Naive B cell (primary cell): Measurements from ENCODE around the gene FAM171A2. TPM values are rescaled to one million over a fixed set of nuclear protein-coding genes. Genes with fewer than 3 reads are reported as not detected.
"Not testable (repeated sequence)": the region's sequence is repeated elsewhere in the genome, so short reads cannot be mapped to it uniquely, and the experiment has no call there.

Experiments used
- ATAC-seq, 2 donors: fragments of 150-1000 bp; cut with Tn5 transposase; 2 replicates each; pipeline ENCODE4 v1.10.0; 2021; ENCODE audit warnings: low read depth in 2 of 2, mild to moderate bottlenecking in 2 of 2, moderate library complexity in 2 of 2
- DNase-seq: peaks from one replicate; pipeline ENCODE4 v3.0.0; 2022
- H3K27ac Mint-ChIP-seq, 6 donors: one replicate each; pipeline ENCODE4 v1.8.0; 2020 to 2022; ENCODE audit warnings: mild to moderate bottlenecking in 6 of 6, mixed read lengths in 6 of 6, moderate library complexity in 5 of 6, inconsistent platforms in 2 of 6
- H3K27me3 Mint-ChIP-seq, 3 donors: one replicate each; pipeline ENCODE4 v1.8.0; 2021 to 2022; ENCODE audit warnings: mixed read lengths in 3 of 3, mild to moderate bottlenecking in 1 of 3
- H3K36me3 Mint-ChIP-seq, 2 donors: one replicate each; pipeline ENCODE4 v1.8.0; 2020 to 2022; ENCODE audit warnings: mixed read lengths in 2 of 2, inconsistent platforms in 1 of 2, mild to moderate bottlenecking in 1 of 2
- H3K4me1 Mint-ChIP-seq, 3 donors: one replicate each; pipeline ENCODE4 v1.8.0; 2020 to 2022; ENCODE audit warnings: mixed read lengths in 3 of 3, inconsistent platforms in 1 of 3, mild to moderate bottlenecking in 1 of 3, moderate library complexity in 1 of 3
- H3K4me3 Mint-ChIP-seq, 8 donors: one replicate each; pipeline ENCODE4 v1.8.0; 2020 to 2022; ENCODE audit warnings: mild to moderate bottlenecking in 8 of 8, mixed read lengths in 8 of 8, moderate library complexity in 8 of 8, inconsistent platforms in 2 of 8
- H3K9me3 Mint-ChIP-seq, 7 donors: one replicate each; pipeline ENCODE4 v1.8.0; 2020 to 2022; ENCODE audit warnings: mixed read lengths in 7 of 7, mild to moderate bottlenecking in 5 of 7, inconsistent platforms in 2 of 7, moderate library complexity in 1 of 7
- polyA plus RNA-seq, 6 donors: library from polyadenylated mRNA; unstranded; fragments of 300-500 nt; fragmentation: Illumina TruSeq; gene quantifications; one replicate each; pipeline ENCODE4 v1.2.3, GENCODE V29; 2021; ENCODE audit warnings: low read depth in 6 of 6

FAM171A2 gene
- polyA plus RNA-seq, 6 donors from 2014 or later, result 0.21 to 0.29 TPM; not detected in 4

DNA sequence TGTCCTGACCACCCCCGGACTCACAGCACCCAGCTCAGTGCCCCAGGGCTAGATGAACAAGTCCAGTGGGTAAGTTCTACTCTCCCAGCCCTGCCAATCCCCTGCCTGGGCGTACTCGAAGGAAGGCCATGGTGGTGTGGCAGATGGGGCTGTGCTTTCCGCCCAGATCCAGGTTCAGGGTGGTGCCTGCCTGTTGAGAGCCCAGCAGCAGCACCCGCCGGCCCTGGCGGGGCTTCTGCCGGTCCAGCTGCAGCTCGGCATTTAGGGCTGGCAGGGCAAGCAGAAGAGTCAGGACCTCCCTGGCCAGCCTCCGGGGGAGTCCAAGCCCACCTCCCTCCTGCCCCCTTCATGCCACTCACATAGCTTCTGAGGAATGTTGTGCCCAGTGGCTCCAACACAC, 16.2 kb upstream of the FAM171A2 start:
- H3K4me1 Mint-ChIP-seq, result peaks cover 0 to 11% (median 4%) of the 10 kb centered on the region in 3 donors
- no peaks in the 10 kb centered on the region for H3K36me3 Mint-ChIP-seq
- no peaks in the 10 kb centered on the region for H3K9me3 Mint-ChIP-seq
- no peak for DNase-seq
- no peak overlapping the region for H3K4me3 Mint-ChIP-seq
- ATAC-seq, result no peak
- H3K27ac Mint-ChIP-seq, result no peak overlapping the region
- peaks cover 9 to 54% (median 41%) of the 10 kb centered on the region in 3 donors for H3K27me3 Mint-ChIP-seq

DNA sequence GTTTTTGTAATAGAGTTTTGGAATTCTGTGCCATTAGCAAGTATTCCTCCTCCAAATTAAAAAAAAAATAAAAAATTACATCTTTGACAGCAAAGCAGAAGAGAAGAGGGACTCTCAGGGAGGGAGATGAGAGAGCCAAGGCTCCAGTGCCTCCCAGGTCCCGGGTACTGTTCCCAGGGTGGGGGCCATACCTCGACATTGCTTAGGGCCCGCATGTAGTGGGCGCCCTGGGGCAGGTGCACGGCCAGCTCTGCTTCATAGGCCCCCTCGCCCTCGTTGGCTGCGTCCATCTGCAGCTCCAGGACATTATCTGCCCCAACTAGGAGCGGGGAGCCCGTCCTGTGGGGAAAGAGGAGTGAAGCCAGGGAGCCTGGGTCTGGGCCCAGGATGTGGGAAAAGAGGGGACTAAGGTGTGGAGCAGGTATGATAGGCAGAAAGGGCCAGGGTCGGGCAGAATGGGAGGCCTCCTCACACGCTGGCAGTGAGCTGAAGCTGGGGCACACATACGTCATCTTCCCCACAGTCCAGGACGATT, 14.6 kb upstream of the FAM171A2 start:
- ATAC-seq (no peak), DNase-seq (no peak)
- Mint-ChIP-seq H3K27me3 (peaks cover 13 to 53% (median 36%) of the 10 kb centered on the region in 3 donors), H3K4me3 (no peak overlapping the region), H3K36me3 (no peaks in the 10 kb centered on the region), H3K27ac (no peak overlapping the region), H3K9me3 (no peaks in the 10 kb centered on the region), H3K4me1 (peaks cover 0 to 4% (median 2%) of the 10 kb centered on the region in 3 donors)

DNA sequence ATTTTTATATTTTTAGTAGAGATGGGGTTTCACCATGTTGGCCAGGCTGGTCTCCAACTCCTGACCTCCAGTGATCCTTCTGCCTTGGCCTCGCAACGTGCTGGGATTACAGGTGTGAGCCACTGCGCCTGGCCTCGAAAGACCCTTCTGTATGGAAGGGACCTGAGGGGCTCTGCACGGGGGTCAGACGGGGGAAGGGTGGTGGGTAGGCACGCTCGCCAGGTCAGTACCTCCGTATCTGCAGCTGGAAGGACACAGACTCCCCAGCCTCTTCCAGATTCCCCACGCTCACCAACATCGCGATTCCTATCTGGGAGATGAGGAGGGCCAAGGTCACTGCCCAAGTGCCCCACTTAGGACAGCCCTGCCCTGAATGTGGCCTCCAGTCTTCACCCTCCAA, 13.1 kb upstream of the FAM171A2 start:
- H3K27ac Mint-ChIP-seq, result no peak overlapping the region
- peaks cover 13 to 50% (median 28%) of the 10 kb centered on the region in 3 donors for H3K27me3 Mint-ChIP-seq
- peaks cover 0 to 4% (median 0%) of the 10 kb centered on the region in 3 donors for H3K4me1 Mint-ChIP-seq
- H3K36me3 Mint-ChIP-seq, result no peaks in the 10 kb centered on the region
- DNase-seq, result no peak
- no peak overlapping the region for H3K4me3 Mint-ChIP-seq
- no peaks in the 10 kb centered on the region for H3K9me3 Mint-ChIP-seq
- no peak for ATAC-seq

DNA sequence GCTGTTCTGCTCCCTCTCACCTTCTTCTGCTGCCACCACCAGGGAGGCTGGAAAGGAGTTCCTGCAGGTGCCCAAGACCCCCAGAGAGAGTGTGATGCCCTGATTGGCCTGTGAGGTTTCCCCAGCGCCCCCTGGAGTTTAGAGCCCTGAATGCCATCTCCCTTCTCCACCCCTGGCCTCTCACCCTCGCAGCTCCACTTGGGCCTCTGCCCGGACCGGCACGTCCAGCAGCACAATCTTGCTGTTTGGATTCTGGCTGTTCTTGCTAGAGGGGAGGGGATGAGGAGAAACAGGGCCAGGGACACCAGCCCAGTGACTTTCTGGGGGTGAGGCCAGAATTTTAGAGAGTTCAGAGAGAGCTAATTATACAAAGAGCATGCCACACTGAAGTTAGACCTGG, 12.5 kb upstream of the FAM171A2 start:
- ATAC-seq (peak; percentile 37 to 39), DNase-seq (no peak)
- Mint-ChIP-seq H3K4me3 (no peak overlapping the region), H3K36me3 (no peaks in the 10 kb centered on the region), H3K9me3 (no peaks in the 10 kb centered on the region), H3K27ac (no peak overlapping the region), H3K4me1 (peaks cover 0 to 4% (median 0%) of the 10 kb centered on the region in 3 donors), H3K27me3 (peaks cover 17 to 53% (median 31%) of the 10 kb centered on the region in 3 donors)

DNA sequence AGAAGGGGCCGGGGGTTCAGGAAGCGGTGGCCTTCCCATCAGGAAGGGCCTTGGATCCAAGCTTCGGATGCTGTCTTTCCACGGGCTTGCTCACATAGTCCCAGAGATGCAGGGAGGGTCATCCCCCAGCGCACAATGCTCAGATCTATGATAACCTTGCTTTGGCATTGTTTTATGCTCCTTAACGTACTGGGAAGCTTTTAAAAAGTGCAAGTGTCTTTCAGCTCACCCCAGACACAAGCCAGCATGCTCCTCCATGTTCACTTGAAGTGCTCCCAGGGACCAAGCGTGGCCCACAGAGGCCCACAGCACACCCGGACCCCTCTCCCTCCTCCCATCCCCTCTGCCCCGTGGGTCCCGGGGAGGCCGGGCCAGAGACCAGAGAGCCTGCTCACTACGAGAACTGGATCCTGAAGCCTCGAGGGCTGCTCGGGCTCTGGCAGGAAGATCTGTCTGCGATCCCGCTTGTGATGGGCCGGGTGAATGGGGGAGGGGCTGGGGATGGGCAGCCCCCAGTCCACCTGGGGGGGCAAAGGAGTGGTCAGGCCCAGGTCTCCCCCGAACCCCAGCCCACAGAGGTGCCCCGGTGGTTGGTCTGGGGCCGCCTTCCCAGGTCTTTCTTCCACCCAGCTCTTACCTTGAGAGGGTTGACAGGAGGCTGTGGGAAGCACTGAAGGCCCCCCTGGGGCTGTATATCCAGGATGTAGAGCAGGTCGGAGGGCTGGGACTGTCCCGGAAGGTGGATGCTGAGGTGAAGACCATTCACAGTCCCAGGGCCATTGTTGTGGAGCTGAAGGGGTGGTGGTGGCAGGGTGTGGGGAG, 11.8 kb upstream of the FAM171A2 start:
- Mint-ChIP-seq H3K36me3 (no peaks in the 10 kb centered on the region), H3K4me1 (peaks cover 0 to 4% (median 0%) of the 10 kb centered on the region in 3 donors), H3K27me3 (peaks cover 17 to 60% (median 36%) of the 10 kb centered on the region in 3 donors), H3K27ac (no peak overlapping the region), H3K9me3 (no peaks in the 10 kb centered on the region), H3K4me3 (no peak overlapping the region)
- no peak for DNase-seq
- ATAC-seq, result no peak

DNA sequence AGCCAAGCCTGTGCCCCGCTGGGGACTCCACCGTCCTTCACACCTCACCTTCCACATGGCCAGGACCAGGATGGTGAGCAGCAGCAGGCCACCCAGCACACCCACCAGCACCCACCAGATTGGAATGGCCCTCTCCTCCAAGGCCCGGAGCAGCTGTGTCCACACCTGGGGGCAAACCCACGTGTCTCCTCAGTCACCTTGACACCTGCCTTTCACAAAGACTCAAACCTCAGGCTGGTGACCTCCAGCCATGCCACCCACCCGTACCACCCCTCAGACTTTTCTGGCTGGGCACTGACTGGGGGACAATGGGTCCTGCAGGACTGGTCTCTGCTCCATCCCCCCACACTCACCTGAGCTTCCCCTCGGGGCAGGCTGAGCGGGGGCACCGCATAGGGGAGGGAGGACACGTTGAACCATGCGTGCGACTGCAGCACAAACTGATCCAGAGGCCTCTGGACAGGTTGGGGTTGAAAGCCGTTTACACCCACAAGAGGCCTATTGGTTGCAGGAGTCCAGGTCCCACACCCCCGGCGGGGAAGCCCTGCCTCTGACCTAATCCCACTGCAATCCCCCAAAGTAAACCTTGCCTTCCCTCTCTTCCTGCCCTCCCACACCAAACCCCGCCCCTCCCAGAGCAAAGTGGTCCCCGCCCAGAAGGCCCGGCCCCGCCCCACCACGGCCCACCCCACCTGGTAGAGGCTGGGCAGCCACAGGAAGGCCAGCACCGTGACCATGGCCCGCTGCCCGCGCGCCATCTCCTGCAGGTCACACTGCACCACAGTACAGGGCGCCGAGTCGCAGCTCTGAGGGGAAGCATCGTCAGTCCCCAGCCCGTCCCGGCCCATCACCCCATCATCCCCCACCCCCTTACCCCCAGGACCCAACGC, 10.9 kb upstream of the FAM171A2 start:
- no peaks in the 10 kb centered on the region for H3K9me3 Mint-ChIP-seq
- H3K27me3 Mint-ChIP-seq, result peaks cover 21 to 65% (median 36%) of the 10 kb centered on the region in 3 donors
- ATAC-seq (no peak), DNase-seq (no peak)
- no peak overlapping the region for H3K4me3 Mint-ChIP-seq
- H3K36me3 Mint-ChIP-seq, result no peaks in the 10 kb centered on the region
- peaks cover 0 to 4% (median 3%) of the 10 kb centered on the region in 3 donors for H3K4me1 Mint-ChIP-seq
- H3K27ac Mint-ChIP-seq, result no peak overlapping the region

DNA sequence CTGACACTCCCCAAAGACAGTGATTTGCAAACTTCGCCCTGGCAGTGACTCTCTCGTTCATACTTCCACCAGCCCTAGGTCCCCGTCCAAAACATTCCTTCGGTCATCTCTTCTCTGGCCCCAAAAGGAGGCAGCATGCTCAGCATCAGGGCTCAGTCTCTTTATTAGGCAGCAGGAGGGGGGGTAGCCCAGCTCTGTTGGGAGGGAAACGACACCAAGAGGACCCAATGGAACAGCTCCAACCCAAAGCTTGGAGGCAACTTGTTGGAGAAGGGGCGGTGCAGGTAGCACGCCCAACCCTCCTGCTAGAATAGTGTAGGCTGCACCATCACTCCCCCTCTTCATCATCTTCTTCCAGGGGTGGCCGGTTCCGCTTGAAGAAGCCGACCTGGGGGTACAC, 8.4 kb upstream of the FAM171A2 start:
- Mint-ChIP-seq H3K4me1 (peaks cover 0 to 7% (median 4%) of the 10 kb centered on the region in 3 donors), H3K27ac (peak overlapping the region in 1 of 6 donors; percentile 37), H3K4me3 (no peak overlapping the region), H3K36me3 (no peaks in the 10 kb centered on the region), H3K9me3 (no peaks in the 10 kb centered on the region), H3K27me3 (peaks cover 34 to 78% (median 43%) of the 10 kb centered on the region in 3 donors)
- ATAC-seq (no peak), DNase-seq (no peak)

DNA sequence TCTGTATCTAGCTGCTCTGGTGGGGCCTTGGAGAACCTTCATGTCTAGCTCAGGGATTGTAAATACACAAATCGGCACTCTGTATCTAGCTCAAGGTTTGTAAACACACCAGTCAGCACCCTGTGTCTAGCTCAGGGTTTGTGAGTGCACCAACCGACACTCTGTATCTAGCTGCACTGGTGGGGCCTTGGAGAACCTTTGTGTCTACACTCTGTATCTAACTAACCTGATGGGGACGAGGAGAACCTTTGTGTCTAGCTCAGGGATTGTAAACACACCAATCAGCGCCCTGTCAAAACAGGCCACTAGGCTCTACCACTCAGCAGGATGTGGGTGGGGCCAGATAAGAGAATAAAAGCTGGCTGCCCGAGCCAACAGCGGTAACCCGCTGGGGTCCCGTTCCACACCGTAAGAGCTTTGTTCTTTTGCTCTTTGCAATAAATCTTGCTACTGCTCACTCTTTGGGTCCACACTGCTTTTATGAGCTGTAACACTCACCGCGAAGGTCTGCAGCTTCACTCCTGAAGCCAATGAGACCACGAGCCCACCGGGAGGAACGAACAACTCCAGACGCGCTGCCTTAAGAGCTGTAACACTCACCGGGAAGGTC, 5.9 kb upstream of the FAM171A2 start:
- ATAC-seq, H3K9me3 Mint-ChIP-seq, DNase-seq, H3K36me3 Mint-ChIP-seq, H3K27ac Mint-ChIP-seq: not testable (repeated sequence)
- Mint-ChIP-seq H3K4me3 (peak overlapping the region in 6 of 8 donors; percentile 31 to 72 (median 44)), H3K27me3 (peaks cover 48 to 87% (median 58%) of the 10 kb centered on the region in 3 donors), H3K4me1 (peaks cover 0 to 11% (median 0%) of the 10 kb centered on the region in 3 donors)

DNA sequence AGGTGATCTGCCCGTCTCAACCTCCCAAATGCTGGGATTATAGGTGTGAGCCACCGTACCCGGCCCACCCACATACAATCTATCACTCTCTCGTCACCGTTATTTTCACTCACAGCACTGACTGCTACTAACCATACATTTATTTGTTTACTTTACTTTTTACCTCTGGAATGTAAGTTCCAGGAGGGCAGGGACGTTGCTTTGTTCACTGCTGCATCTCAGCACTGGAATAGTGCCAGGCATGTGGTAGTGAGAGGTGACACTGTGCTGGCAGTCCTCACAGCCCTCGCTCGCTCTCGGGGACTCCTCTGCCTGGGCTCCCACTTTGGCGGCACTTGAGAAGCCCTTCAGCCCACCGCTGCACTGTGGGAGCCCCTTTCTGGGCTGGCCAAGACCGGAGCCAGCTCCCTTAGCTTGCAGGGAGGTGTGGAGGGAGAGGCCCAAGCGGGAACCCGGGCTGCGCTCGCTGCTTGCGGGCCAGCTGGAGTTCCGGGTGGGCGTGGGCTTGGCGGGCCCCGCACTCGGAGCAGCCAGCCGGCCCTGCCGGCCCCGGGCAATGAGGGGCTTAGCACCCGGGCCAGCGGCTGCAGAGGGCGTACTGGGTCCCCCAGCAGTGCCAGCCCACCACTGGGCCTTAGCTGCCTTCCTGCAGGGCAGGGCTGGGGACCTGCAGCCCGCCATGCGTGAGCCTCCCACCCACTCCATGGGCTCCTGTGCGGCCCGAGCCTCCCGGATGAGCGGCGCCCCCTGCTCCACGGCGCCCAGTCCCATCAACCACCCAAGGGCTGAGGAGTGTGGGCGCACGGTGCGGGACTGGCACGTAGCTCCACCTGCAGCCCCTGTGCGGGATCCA, 5.0 kb upstream of the FAM171A2 start:
- ATAC-seq, H3K27ac Mint-ChIP-seq, H3K36me3 Mint-ChIP-seq, H3K9me3 Mint-ChIP-seq, H3K4me3 Mint-ChIP-seq, DNase-seq: not testable (repeated sequence)
- Mint-ChIP-seq H3K4me1 (peaks cover 0 to 18% (median 0%) of the 10 kb centered on the region in 3 donors), H3K27me3 (peaks cover 47 to 79% (median 58%) of the 10 kb centered on the region in 3 donors)

DNA sequence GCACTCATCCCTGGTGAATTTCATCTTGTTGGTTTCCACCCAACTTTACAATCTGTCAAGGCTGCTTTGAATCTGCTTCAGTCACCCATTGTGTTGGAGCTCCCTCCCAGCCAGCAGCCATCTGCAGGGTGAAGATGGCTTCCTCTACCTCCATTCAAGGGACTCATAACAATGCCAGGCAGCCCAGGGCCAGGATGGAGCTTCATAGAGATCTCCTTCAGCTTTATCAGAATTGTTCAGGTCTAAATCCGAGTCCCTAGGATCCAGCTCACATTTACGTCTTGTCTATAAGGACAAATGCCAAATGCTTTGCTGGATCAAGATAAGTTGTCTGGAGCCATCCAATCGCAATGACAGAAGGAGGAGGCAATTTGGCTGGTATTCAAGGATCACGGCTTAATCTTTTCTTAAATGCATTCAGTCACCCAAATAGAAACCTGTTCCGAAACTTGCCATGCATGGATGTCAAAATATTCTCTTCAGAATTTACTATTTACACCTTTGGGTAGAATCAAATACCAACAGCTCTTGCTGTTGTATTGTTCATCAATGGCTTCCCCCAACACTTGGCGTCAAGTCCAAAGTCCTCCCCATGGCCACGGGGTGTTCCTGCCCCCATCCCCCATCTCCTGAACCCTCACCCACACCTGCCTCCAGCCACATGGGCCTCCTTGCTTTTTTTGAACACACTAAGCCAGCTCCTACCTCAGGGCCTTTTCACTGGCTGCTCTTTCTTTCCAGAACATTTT, 3.8 kb upstream of the FAM171A2 start:
- Mint-ChIP-seq H3K27ac (no peak overlapping the region), H3K9me3 (no peaks in the 10 kb centered on the region), H3K27me3 (peaks cover 42 to 75% (median 58%) of the 10 kb centered on the region in 3 donors), H3K36me3 (no peaks in the 10 kb centered on the region), H3K4me3 (no peak overlapping the region), H3K4me1 (peaks cover 0 to 20% (median 4%) of the 10 kb centered on the region in 3 donors)
- no peak for DNase-seq
- no peak for ATAC-seq

DNA sequence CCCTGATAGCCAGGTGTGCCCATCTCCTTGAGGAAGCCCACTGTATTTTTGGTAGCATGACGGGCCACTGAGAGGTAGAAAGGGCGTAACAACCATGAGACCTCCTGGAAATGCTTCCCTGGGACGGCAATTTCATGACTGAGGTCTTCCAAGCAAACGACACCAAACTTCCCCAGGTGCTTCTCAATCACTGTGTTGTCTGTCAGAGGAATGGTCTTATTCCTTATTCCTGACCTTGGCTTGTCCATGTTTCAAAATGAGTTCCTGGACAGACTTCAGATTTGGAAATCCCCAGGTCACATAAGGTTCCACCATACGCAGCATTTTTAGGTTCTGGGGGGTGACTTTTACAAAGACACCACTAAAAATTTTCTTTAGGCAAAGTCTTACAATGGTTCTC, 1.4 kb upstream of the FAM171A2 start:
- H3K9me3 Mint-ChIP-seq, ATAC-seq: not testable (repeated sequence)

More for the DNA sequence above, 1.4 kb upstream of the FAM171A2 start:
- Mint-ChIP-seq H3K4me1 (peaks cover 0 to 20% (median 4%) of the 10 kb centered on the region in 3 donors), H3K4me3 (peak overlapping the region in 7 of 8 donors; percentile 30 to 91 (median 73)), H3K27me3 (peaks cover 36 to 75% (median 55%) of the 10 kb centered on the region in 3 donors)
- not testable (repeated sequence) for H3K36me3 Mint-ChIP-seq, DNase-seq, H3K27ac Mint-ChIP-seq
